ENCODE results near the gene GUCY1A2.

DNA sequence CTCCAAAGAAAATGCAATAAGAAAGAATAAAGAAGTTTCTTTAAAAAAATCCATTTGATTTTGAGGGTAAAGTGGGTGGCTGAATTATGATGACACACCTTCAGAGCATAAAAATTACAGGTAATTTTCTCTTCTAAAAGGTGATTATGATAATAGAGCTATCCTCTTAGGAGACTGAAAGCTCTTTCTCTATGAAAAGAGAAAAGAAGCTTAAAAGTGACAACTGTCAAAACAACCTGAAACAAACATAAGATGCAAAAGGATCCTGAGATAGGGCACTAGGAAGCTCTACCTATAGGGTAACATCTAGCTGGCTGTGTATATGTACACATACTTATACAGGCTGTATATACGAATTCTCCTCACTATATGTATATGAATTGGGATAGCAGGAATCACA is 270.2 kb downstream of the GUCY1A2 start:
- TF ChIP-seq, protein P1, sequence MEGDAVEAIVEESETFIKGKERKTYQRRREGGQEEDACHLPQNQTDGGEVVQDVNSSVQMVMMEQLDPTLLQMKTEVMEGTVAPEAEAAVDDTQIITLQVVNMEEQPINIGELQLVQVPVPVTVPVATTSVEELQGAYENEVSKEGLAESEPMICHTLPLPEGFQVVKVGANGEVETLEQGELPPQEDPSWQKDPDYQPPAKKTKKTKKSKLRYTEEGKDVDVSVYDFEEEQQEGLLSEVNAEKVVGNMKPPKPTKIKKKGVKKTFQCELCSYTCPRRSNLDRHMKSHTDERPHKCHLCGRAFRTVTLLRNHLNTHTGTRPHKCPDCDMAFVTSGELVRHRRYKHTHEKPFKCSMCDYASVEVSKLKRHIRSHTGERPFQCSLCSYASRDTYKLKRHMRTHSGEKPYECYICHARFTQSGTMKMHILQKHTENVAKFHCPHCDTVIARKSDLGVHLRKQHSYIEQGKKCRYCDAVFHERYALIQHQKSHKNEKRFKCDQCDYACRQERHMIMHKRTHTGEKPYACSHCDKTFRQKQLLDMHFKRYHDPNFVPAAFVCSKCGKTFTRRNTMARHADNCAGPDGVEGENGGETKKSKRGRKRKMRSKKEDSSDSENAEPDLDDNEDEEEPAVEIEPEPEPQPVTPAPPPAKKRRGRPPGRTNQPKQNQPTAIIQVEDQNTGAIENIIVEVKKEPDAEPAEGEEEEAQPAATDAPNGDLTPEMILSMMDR (conservative IDR thresholded peaks at IDR 0.05) = no peak
- TF ChIP-seq ZFX (IDR thresholded peaks at IDR 0.05) = no peak
